GM18502 (cell line): ENCODE measurements around the gene SYT7.
"Not testable (repeated sequence)": the region's sequence is repeated elsewhere in the genome, so short reads cannot be mapped to it uniquely, and the experiment has no call there.

ENCODE experiments used
- ATAC-seq: cut with Tn5 transposase; IDR thresholded peaks from one replicate; pipeline ENCODE4 v1.9.1; 2021; ENCODE audit warnings: mild to moderate bottlenecking; ENCODE audit not compliant: unreplicated experiment, poor library complexity

The SYT7 gene

GRCh38 chr11:61484541-61484940 is 96.3 kb downstream of the SYT7 start:
- ATAC-seq, result no peak

GRCh38 chr11:61482513-61482912 is 98.4 kb downstream of the SYT7 start:
- ATAC-seq, result no peak

- no peak for ATAC-seq
Measured at GRCh38 chr11:61481806-61482205, 99.1 kb downstream of the SYT7 start.

- no peak for ATAC-seq
Measured at GRCh38 chr11:61480994-61481335, 99.9 kb downstream of the SYT7 start.

GRCh38 chr11:61480261-61480993 is 100.4 kb downstream of the SYT7 start:
- no peak for ATAC-seq

- not testable (repeated sequence) for ATAC-seq
Measured at GRCh38 chr11:61479360-61480058, 101.4 kb downstream of the SYT7 start.

GRCh38 chr11:61477727-61478148 is 103.1 kb downstream of the SYT7 start:
- no peak for ATAC-seq

GRCh38 chr11:61477126-61477525 is 103.8 kb downstream of the SYT7 start:
- ATAC-seq, result no peak

- ATAC-seq, result no peak
Measured at GRCh38 chr11:61476371-61476770, 104.5 kb downstream of the SYT7 start.

GRCh38 chr11:61475433-61475832 is 105.4 kb downstream of the SYT7 start:
- ATAC-seq, result no peak

- no peak for ATAC-seq
Measured at GRCh38 chr11:61474013-61474643, 106.7 kb downstream of the SYT7 start.

- no peak for ATAC-seq
Measured at GRCh38 chr11:61473370-61474012, 107.4 kb downstream of the SYT7 start.

- no peak for ATAC-seq
Measured at GRCh38 chr11:61472868-61473267, 108.0 kb downstream of the SYT7 start.

- ATAC-seq, result no peak
Measured at GRCh38 chr11:61472282-61472681, 108.6 kb downstream of the SYT7 start.

- ATAC-seq, result no peak
Measured at GRCh38 chr11:61468002-61468401, 112.9 kb downstream of the SYT7 start.

- not testable (repeated sequence) for ATAC-seq
Measured at GRCh38 chr11:61467602-61468001, 113.3 kb downstream of the SYT7 start.
